DND-41 (cell line): ENCODE results near the gene KCNG2.

Experiments used
- CTCF ChIP-seq: IDR thresholded peaks from 2 replicates; pipeline ENCODE4 v1.5.1; 2012; ENCODE audit warnings: borderline replicate concordance, low read length, moderate library complexity, mild to moderate bottlenecking; ENCODE audit not compliant: poor library complexity, severe bottlenecking; ENCODE audit errors: extremely low read depth
- EZH2 ChIP-seq: IDR thresholded peaks from 3 replicates; pipeline ENCODE4 v1.6.1; 2012; ENCODE audit warnings: borderline replicate concordance, low read depth, mild to moderate bottlenecking, moderate library complexity, low read length, inconsistent platforms; ENCODE audit not compliant: severe bottlenecking

- TF ChIP-seq CTCF (no peak), EZH2 (no peak)
Observed at GRCh38 chr18:79941473-79942119, 143.9 kb downstream of the KCNG2 start.
